ENCODE results near the gene SPOCK1. TPM values are rescaled to one million over a fixed set of nuclear protein-coding genes. Genes with fewer than 3 reads are reported as not detected.

The SPOCK1 gene
- total and polyA plus RNA-seq, 4 donors: 0.07 to 0.18 (median 0.17) TPM; not detected in 1

GRCh38 chr5:137254119-137255090, 244.7 kb downstream of the SPOCK1 start:
- Histone ChIP-seq H3K4me3 (ENCODE audit: low read depth in 1 of 3, low read length in 3 of 3) (no peak overlapping the region), H3K4me1 (ENCODE audit: control insufficient read depth in 4 of 4, insufficient read depth in 4 of 4, low read length in 3 of 4) (no peaks in the 10 kb centered on the region), H3K9me3 (ENCODE audit: control insufficient read depth in 4 of 4, low read length in 3 of 4) (no peaks in the 10 kb centered on the region), H3K9ac (ENCODE audit: low read depth in 1 of 2, low read length in 2 of 2) (no peak overlapping the region), H3K27me3 (ENCODE audit: control insufficient read depth in 4 of 4, insufficient read depth in 4 of 4, low read length in 3 of 4) (peaks cover 0 to 4% (median 0%) of the 10 kb centered on the region in 4 donors), H3K36me3 (ENCODE audit: control insufficient read depth in 4 of 4, insufficient read depth in 3 of 4, low read depth in 1 of 4, low read length in 3 of 4) (no peaks in the 10 kb centered on the region), H3K27ac (ENCODE audit: low read depth in 1 of 2, low read length in 2 of 2) (no peak overlapping the region)
- 78% methylated on average over 9 of the region's 9 CpGs for WGBS
- no peak for TF ChIP-seq SP1 (IDR thresholded peaks at IDR 0.05)
- TF ChIP-seq TAF1 (conservative IDR thresholded peaks at IDR 0.05): no peak
- TF ChIP-seq HNF4G (IDR thresholded peaks at IDR 0.05): no peak
- TF ChIP-seq MAX (IDR thresholded peaks at IDR 0.05): no peak
- no peak for TF ChIP-seq RXRA (IDR thresholded peaks at IDR 0.05)
- no peak for TF ChIP-seq GABPA (IDR thresholded peaks at IDR 0.05 in 1 of 2, conservative IDR thresholded peaks at IDR 0.05 in 1 of 2)
- TF ChIP-seq RAD21 (IDR thresholded peaks at IDR 0.05): no peak
- TF ChIP-seq CTCF (IDR thresholded peaks at IDR 0.05; ENCODE audit: low read depth, low read length, missing input control): no peak
- no peak for TF ChIP-seq HNF4A (conservative IDR thresholded peaks at IDR 0.05)
- TF ChIP-seq ATF3 (IDR thresholded peaks at IDR 0.05): no peak
- TF ChIP-seq JUND (IDR thresholded peaks at IDR 0.05): no peak
- no peak for TF ChIP-seq ZBTB33 (IDR thresholded peaks at IDR 0.05)
- TF ChIP-seq FOXA2 (IDR thresholded peaks at IDR 0.05): no peak
- no peak for DNase-seq (ENCODE audit: low spot score)

- no peaks in the 10 kb centered on the region for H3K4me1 ChIP-seq (ENCODE audit: control insufficient read depth in 4 of 4, insufficient read depth in 4 of 4, low read length in 3 of 4)
- H3K4me3 ChIP-seq (ENCODE audit: low read depth in 1 of 3, low read length in 3 of 3): no peak overlapping the region
- H3K27ac ChIP-seq (ENCODE audit: low read depth in 1 of 2, low read length in 2 of 2): no peak overlapping the region
- DNase-seq (ENCODE audit: low spot score): no peak
- 88% methylated on average over 2 of the region's 2 CpGs for WGBS
- H3K36me3 ChIP-seq (ENCODE audit: control insufficient read depth in 4 of 4, insufficient read depth in 3 of 4, low read depth in 1 of 4, low read length in 3 of 4): no peaks in the 10 kb centered on the region
- no peaks in the 10 kb centered on the region for H3K9me3 ChIP-seq (ENCODE audit: control insufficient read depth in 4 of 4, low read length in 3 of 4)
- TF ChIP-seq YY1 (IDR thresholded peaks at IDR 0.05) (no peak), GABPA (IDR thresholded peaks at IDR 0.05 in 1 of 2, conservative IDR thresholded peaks at IDR 0.05 in 1 of 2) (no peak), SP1 (IDR thresholded peaks at IDR 0.05) (no peak), ZBTB33 (IDR thresholded peaks at IDR 0.05) (no peak), ATF3 (IDR thresholded peaks at IDR 0.05) (no peak), NR2F2 (IDR thresholded peaks at IDR 0.05) (no peak), JUND (IDR thresholded peaks at IDR 0.05) (no peak), FOXA2 (IDR thresholded peaks at IDR 0.05) (no peak), RXRA (IDR thresholded peaks at IDR 0.05) (no peak), EGR1 (IDR thresholded peaks at IDR 0.05; ENCODE audit: low read depth in 2 of 2) (no peak), TAF1 (conservative IDR thresholded peaks at IDR 0.05) (no peak), REST (IDR thresholded peaks at IDR 0.05) (no peak), HNF4A (conservative IDR thresholded peaks at IDR 0.05) (no peak), FOXA1 (IDR thresholded peaks at IDR 0.05) (no peak), HNF4G (IDR thresholded peaks at IDR 0.05) (no peak)
- H3K27me3 ChIP-seq (ENCODE audit: control insufficient read depth in 4 of 4, insufficient read depth in 4 of 4, low read length in 3 of 4): peaks cover 0 to 4% (median 0%) of the 10 kb centered on the region in 4 donors
- H3K9ac ChIP-seq (ENCODE audit: low read depth in 1 of 2, low read length in 2 of 2): no peak overlapping the region
Observed at GRCh38 chr5:137252512-137252911, 246.6 kb downstream of the SPOCK1 start.
